A673 (cell line): Measurements from ENCODE around the gene PCOLCE2. TPM values are rescaled to one million over a fixed set of nuclear protein-coding genes. Genes with fewer than 3 reads are reported as not detected.
A peak's percentile ranks its signal among the peaks of the same experiment; 100 is the strongest.

Source experiments
- Bru-seq: library from RNA; stranded (reverse); fragments of 400-500 nt; gene quantifications from one replicate; lab custom pipeline; 2021; lab: Mats Ljungman, UMichigan
- BruChase-seq, 2 experiments: library from RNA; stranded (reverse); fragments of 400-500 nt; gene quantifications; one replicate each; lab custom pipeline; 2021; lab: Mats Ljungman, UMichigan
- BruUV-seq: library from RNA; stranded (reverse); fragments of 400-500 nt; replicated peaks from 2 replicates; lab custom pipeline; 2021; lab: Mats Ljungman, UMichigan
- CTCF ChIA-PET: fragments of 300-600 bp; sonication (Branson Sonifier 250); formaldehyde crosslinking; loops from one replicate; lab custom pipeline; 2022; ENCODE audit warnings: antibody characterized with exemption; lab: Charles Lee
- POLR2A ChIA-PET: fragments of 300-600 bp; sonication (Branson Sonifier 250); formaldehyde crosslinking; loops from one replicate; lab custom pipeline; 2022; ENCODE audit warnings: antibody characterized with exemption; ENCODE audit not compliant: low non-redundant PET; lab: Charles Lee
- DNase-seq: peaks from one replicate; pipeline ENCODE4 v3.0.0-alpha.2; 2015; ENCODE audit warnings: low spot score
- H3K27ac ChIP-seq: fragments of 200-600 bp; sonication (generic); 2 replicates; pipeline ENCODE4 v1.5.1; 2016; ENCODE audit warnings: mixed run types, low read depth, mild to moderate bottlenecking, mixed read lengths, antibody characterized with exemption, low read length; ENCODE audit not compliant: poor library complexity, severe bottlenecking
- H3K27me3 ChIP-seq: fragments of 200-600 bp; sonication (generic); replicated peaks from 2 replicates; pipeline ENCODE4 v1.6.1; 2017; ENCODE audit warnings: mixed run types, low read depth, mild to moderate bottlenecking, mixed read lengths, antibody characterized with exemption, low read length; ENCODE audit not compliant: insufficient read depth, poor library complexity
- H3K36me3 ChIP-seq: fragments of 200-600 bp; sonication (generic); 2 replicates; pipeline ENCODE4 v1.6.1; 2016; ENCODE audit warnings: mixed run types, mild to moderate bottlenecking, mixed read lengths, antibody characterized with exemption, low read length; ENCODE audit not compliant: insufficient read depth, poor library complexity, severe bottlenecking
- H3K4me1 ChIP-seq: fragments of 200-600 bp; sonication (generic); 2 replicates; pipeline ENCODE4 v1.6.1; 2017; ENCODE audit warnings: mixed run types, mild to moderate bottlenecking, mixed read lengths, antibody characterized with exemption, low read length; ENCODE audit not compliant: insufficient read depth, poor library complexity, severe bottlenecking
- H3K4me3 ChIP-seq: fragments of 200-600 bp; sonication (generic); 2 replicates; pipeline ENCODE4 v1.5.1; 2016; ENCODE audit warnings: low read depth, mixed run types, mild to moderate bottlenecking, mixed read lengths, low read length; ENCODE audit not compliant: poor library complexity, severe bottlenecking
- H3K9me3 ChIP-seq: fragments of 200-600 bp; sonication (generic); 2 replicates; pipeline ENCODE4 v1.6.1; 2016; ENCODE audit warnings: mixed run types, low read depth, mild to moderate bottlenecking, mixed read lengths, antibody characterized with exemption, low read length; ENCODE audit not compliant: poor library complexity, severe bottlenecking
- CTCF ChIP-seq: fragments of 300-800, 200-600 bp; sonication (generic); conservative IDR thresholded peaks from 2 replicates; pipeline ENCODE4 v1.5.1; 2017; ENCODE audit warnings: low read depth, mild to moderate bottlenecking, antibody characterized with exemption, low read length, moderate library complexity, mixed read lengths
- EZH2 ChIP-seq: fragments of 200-600 bp; sonication (generic); IDR thresholded peaks from 2 replicates; pipeline ENCODE4 v1.6.1; 2017; ENCODE audit warnings: borderline replicate concordance, low read depth, mild to moderate bottlenecking, mixed read lengths, antibody characterized with exemption, low read length; ENCODE audit not compliant: poor library complexity, severe bottlenecking
- intact Hi-C: fragments of 100-400 bp; cut with micrococcal nuclease; formaldehyde crosslinking; loops from one replicate; pipeline ENCODE4 v1.10.0; 2022; ENCODE audit not compliant: unreplicated experiment
- long read RNA-seq: library from polyadenylated mRNA; stranded (forward); transcript quantifications from one replicate; pipeline ENCODE4 v2.0.0, GENCODE V29; 2022
- total RNA-seq: library from RNA; stranded (reverse); gene quantifications from 2 replicates; pipeline ENCODE4 v1.2.3, GENCODE V29; 2021

The PCOLCE2 gene
- 5.0 and 6.4 TPM in 2 replicates for total RNA-seq
- percentile 51 among the genes with signal in this experiment for Bru-seq, nascent RNA
- percentile 45 among the genes with signal in this experiment for BruChase-seq, experiment 1, labeled RNA remaining after a 2-hour chase
- BruChase-seq, experiment 2, labeled RNA remaining after a 6-hour chase: percentile 47 among the genes with signal in this experiment
- long read RNA-seq, transcript PCOLCE2-201 (9 exons, 2,021 nt): major isoform, 14 of 16 reads
- long read RNA-seq, partial matches to known transcripts: 1 of 16 reads
- long read RNA-seq, other reads (novel, unspliced or antisense): 0 of 16 reads

GRCh38 chr3:142888481-142889211 is at the start of gene PCOLCE2:
TSS of gene PCOLCE2 (minus strand) at chr3:142889083. CDS start at chr3:142888896, 187 bp downstream.
- intact Hi-C loops: no loop called here
- CTCF ChIA-PET: no interaction called here
- H3K27ac ChIP-seq: no peak within 1 kb of the TSS

GRCh38 chr3:142935963-142936362 is 47.1 kb upstream of the PCOLCE2 start:
- no peak for DNase-seq
- no peaks in the 10 kb centered on the region for H3K9me3 ChIP-seq
- no peaks in the 10 kb centered on the region for H3K27me3 ChIP-seq
- BruUV-seq: no TSS peak
- CTCF ChIA-PET: no interaction called here
- H3K4me3 ChIP-seq: no peak overlapping the region
- intact Hi-C loops: no loop called here
- H3K27ac ChIP-seq: no peak overlapping the region
- TF ChIP-seq CTCF (no peak), EZH2 (no peak)
- POLR2A ChIA-PET: no interaction called here
- H3K36me3 ChIP-seq: no peaks in the 10 kb centered on the region
- no peaks in the 10 kb centered on the region for H3K4me1 ChIP-seq

More at GRCh38 chr3:142888481-142889211, at the start of gene PCOLCE2:
- no peak for TF ChIP-seq EZH2
- no peak for TF ChIP-seq CTCF
- peak; percentile 42 for DNase-seq
- BruUV-seq: no TSS peak
- Histone ChIP-seq H3K4me1 (peaks cover 16% of the 10 kb centered on the region), H3K4me3 (peak within 1 kb of the TSS; percentile 61), H3K36me3 (no peaks in the 10 kb centered on the region), H3K27me3 (peaks cover 13% of the 10 kb centered on the region), H3K9me3 (no peaks in the 10 kb centered on the region)
- POLR2A ChIA-PET: no interaction called here

- CTCF ChIA-PET: no interaction called here
- Histone ChIP-seq H3K27ac (no peak overlapping the region), H3K4me1 (no peaks in the 10 kb centered on the region), H3K36me3 (no peaks in the 10 kb centered on the region), H3K9me3 (no peaks in the 10 kb centered on the region), H3K27me3 (no peaks in the 10 kb centered on the region), H3K4me3 (no peak overlapping the region)
- no TSS peak for BruUV-seq
- POLR2A ChIA-PET: no interaction called here
- TF ChIP-seq CTCF (no peak), EZH2 (no peak)
- no peak for DNase-seq
- intact Hi-C loops: no loop called here
These were observed 46.0 kb upstream of the PCOLCE2 start for GRCh38 chr3:142934887-142935269.
